ENCODE measurements around the gene TRIM63.
A peak's percentile ranks its signal among the peaks of the same experiment; 100 is the strongest.

The TRIM63 gene

GRCh38 chr1:26035203-26035958 lies 32.0 kb downstream of the TRIM63 start:
- DNase-seq (ENCODE audit: low read depth in 1 of 2, low spot score in 1 of 2), result peak; percentile 78 to 88

GRCh38 chr1:26034504-26035202 lies 32.8 kb downstream of the TRIM63 start:
- DNase-seq (ENCODE audit: low read depth in 1 of 2, low spot score in 1 of 2), result no peak

- DNase-seq (ENCODE audit: low read depth in 1 of 2, low spot score in 1 of 2), result no peak
Measured at GRCh38 chr1:26032656-26033357, 34.6 kb downstream of the TRIM63 start.

- DNase-seq (ENCODE audit: low read depth in 1 of 2, low spot score in 1 of 2), result no peak
Measured at GRCh38 chr1:26031611-26032220, 35.7 kb downstream of the TRIM63 start.

GRCh38 chr1:26031196-26031595 lies 36.2 kb downstream of the TRIM63 start:
- DNase-seq (ENCODE audit: low read depth in 1 of 2, low spot score in 1 of 2), result no peak

GRCh38 chr1:26029864-26030481 lies 37.5 kb downstream of the TRIM63 start:
- DNase-seq (ENCODE audit: low read depth in 1 of 2, low spot score in 1 of 2), result no peak

GRCh38 chr1:26029054-26029863 lies 38.2 kb downstream of the TRIM63 start:
- no peak for DNase-seq (ENCODE audit: low read depth in 1 of 2, low spot score in 1 of 2)

GRCh38 chr1:26028490-26028980 lies 38.9 kb downstream of the TRIM63 start:
- no peak for DNase-seq (ENCODE audit: low read depth in 1 of 2, low spot score in 1 of 2)

- no peak for DNase-seq (ENCODE audit: low read depth in 1 of 2, low spot score in 1 of 2)
Measured at GRCh38 chr1:26027716-26028489, 39.5 kb downstream of the TRIM63 start.

- no peak for DNase-seq (ENCODE audit: low read depth in 1 of 2, low spot score in 1 of 2)
Measured at GRCh38 chr1:26025517-26025916, 41.9 kb downstream of the TRIM63 start.

GRCh38 chr1:26025060-26025459 lies 42.4 kb downstream of the TRIM63 start:
- DNase-seq (ENCODE audit: low read depth in 1 of 2, low spot score in 1 of 2), result no peak

GRCh38 chr1:26023826-26024225 lies 43.6 kb downstream of the TRIM63 start:
- DNase-seq (ENCODE audit: low read depth in 1 of 2, low spot score in 1 of 2), result no peak

GRCh38 chr1:26023009-26023408 lies 44.4 kb downstream of the TRIM63 start:
- DNase-seq (ENCODE audit: low read depth in 1 of 2, low spot score in 1 of 2), result no peak

- no peak for DNase-seq (ENCODE audit: low read depth in 1 of 2, low spot score in 1 of 2)
Measured at GRCh38 chr1:26022404-26022779, 45.0 kb downstream of the TRIM63 start.

GRCh38 chr1:26021647-26022403 lies 45.6 kb downstream of the TRIM63 start, which contains the start of gene EXTL1:
Gene EXTL1 (plus strand): TSS chr1:26021775. CDS start chr1:26022647, 872 bp downstream.
- no peak for DNase-seq (ENCODE audit: low read depth in 1 of 2, low spot score in 1 of 2)

GRCh38 chr1:26020941-26021646 lies 46.3 kb downstream of the TRIM63 start:
- no peak for DNase-seq (ENCODE audit: low read depth in 1 of 2, low spot score in 1 of 2)

GRCh38 chr1:26020330-26020768 lies 47.1 kb downstream of the TRIM63 start:
- DNase-seq (ENCODE audit: low read depth in 1 of 2, low spot score in 1 of 2), result no peak
